Kidney capillary endothelial cell (primary cell): ENCODE results near the gene RRM2.

Experiments used
- DNase-seq: peaks from one replicate; pipeline ENCODE4 v3.0.0-alpha.2; 2018; ENCODE audit warnings: low spot score

RRM2 gene

DNA sequence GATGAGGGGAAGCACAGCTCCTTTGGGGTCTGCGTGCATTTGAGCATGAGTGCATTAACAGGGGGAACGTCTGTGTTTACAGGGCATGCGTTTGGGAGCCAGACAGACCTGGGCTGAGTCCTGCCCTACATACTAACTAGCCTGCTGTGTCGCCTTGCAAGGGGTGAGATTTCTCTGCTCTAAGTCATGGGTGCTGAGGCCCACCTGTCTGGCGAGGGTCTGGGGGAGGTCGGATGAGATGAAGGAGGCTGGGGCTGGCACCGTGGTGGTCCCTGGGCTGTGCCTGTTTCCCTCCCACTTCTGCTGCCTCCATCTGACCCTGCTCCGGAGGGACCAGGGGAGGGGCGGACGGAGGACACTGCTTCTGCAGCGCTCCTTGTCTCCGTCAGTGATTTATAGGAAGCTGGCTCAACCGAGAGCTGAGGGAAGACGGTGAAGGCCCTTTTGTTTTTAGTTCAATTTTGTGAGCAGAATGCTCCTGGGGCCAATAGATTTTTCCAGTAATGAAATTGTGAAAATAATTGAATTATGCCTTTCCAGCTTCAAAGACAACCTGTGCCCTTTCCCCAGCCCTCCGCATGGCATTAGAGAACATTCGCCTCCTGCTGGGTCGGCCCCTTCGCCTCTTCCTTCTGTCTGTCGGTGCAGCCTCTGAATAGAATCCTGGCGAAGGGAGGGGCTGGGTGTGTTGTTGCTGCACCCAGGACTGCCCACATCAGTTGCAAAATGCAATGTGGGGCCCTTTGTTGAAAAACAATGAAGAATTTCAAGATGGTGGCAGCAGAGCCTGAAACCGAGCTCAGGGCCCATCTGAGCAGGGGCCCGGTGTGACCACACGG is 49.7 kb downstream of the RRM2 start:
- no peak for DNase-seq

DNA sequence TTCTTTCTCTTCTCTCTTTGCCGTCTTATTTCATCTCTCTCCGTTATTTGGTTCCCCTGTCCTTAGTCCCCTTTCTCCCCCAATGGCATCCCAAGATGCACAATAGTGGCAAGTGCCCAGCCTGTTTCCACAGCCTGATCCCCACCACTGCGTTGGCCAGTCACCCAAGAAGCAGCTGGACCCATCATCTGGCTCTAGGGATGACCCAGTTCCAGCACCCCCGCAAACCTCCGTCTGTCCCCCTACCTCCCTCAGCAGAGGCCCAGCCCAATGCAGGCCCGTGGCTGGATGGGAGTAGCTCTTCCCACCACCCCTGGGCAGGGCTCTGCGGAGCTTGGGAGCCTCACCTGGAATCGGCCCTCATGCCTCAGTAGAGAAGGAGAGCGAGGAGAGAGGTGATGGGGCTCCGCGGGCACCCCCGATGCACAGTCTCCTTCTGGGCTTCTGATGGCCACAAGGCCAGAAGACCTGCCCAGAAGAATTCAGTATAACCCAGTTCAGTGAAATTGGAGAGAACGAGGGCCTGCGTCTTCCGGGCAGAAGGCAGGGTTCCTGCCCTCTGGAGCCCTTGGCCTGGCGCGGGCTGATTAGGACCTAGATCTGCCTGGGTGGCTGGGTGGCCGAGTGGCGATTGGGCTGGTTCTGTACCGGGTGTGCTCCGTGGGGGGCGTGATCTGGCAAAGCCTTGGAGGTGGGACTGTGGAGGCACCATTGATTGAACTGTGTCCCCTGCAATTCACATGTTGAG is 50.9 kb downstream of the RRM2 start:
- DNase-seq = no peak

DNA sequence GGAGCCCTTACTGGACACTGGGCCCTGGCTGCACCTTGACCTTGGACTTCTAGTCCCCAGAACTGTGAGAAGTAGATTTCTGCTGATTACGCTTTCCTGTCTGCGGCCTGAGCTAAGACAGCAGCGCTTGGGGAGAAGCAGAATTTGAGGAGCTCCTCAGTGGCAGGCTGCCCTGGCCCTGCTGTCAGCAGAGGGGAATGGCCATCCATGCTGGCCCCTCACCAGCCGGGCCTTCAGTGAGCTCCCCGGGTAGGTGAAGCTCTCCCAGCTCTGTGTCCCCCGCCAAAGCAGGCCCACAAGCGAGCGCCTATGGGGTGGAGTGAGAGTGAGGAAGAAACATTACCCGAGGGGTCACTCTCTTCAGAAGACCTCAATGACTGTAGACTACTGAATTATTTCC is 51.6 kb downstream of the RRM2 start:
- DNase-seq = no peak

DNA sequence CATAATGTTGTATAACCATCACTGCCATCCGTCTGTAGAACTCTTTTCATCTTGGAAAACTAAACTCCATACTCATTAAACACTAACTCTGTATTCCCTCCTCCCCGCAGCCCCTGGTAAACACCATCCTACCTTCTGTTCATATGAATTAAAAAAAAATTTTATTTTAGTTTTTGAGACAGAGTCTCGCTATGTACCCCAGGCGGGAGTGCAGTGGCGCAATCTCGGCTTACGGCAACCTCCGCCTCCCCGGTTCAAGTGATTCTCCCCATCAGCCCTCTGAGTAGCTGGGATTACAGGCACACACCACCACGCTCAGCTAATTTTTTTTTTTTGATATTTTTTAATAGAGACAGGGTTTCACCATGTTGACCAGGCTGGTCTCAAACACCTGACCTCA is 52.9 kb downstream of the RRM2 start:
- DNase-seq = no peak

DNA sequence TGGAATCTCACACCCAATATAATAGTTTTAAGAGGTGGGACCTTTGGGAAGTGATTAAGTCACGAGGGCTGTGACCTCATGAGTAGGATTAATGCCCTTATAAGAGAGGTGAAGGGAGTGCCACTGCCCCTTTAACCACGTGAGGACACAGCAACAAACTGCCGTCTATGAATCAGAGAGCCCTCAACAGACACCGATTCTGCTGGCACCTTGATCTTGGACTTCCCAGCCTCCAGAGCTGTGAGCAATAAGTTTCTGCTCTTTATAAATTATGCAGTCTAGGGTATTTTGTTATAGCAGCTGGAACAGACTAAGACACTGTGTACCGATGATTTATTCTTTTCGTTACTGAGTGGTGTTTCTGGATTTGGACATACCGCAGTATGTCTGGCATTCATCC is 56.2 kb downstream of the RRM2 start:
- no peak for DNase-seq

DNA sequence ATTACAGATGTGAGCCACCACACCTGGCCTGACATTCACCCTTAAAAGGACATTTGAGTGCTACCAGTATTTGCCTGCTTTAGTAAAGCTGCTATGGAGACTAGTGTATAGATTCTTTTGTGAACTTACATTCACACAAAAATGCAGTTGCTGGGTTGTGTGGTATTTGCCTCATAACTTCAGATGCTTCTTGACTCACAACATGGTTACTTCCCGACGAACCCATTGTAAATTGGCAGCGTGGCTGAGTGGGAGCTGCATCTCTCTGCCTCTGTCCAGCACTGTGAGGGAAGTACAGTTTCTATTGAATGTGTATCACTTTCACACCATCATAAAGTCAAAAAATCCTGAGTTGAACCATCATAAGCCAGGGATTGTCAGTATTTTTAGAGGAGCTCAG is 56.9 kb downstream of the RRM2 start:
- no peak for DNase-seq

DNA sequence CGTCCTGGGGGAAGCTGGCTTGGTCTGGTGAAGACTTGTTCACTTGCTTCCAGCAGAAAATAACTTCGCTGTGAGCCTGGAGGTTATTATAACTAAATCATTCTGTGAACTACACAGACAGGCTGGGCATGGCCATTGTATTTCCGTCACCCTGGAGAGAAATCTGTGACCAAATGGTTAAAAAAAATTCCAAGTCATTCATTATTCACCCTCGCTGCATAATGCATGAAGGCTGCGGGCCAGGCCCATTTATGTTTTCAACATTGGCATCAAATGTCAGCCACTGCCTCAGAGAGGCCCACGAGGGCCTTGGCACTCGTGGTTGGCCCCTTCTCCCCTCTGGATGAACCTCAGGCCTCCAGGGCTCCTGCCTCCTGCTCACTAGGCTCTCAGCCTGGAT is 57.7 kb downstream of the RRM2 start:
- no peak for DNase-seq
